Smooth muscle cell (in vitro differentiated cells): ENCODE results near the gene GFM1. TPM values are rescaled to one million over a fixed set of nuclear protein-coding genes. Genes with fewer than 3 reads are reported as not detected.

ENCODE experiments used
- DNase-seq: peaks from one replicate; lab custom pipeline; 2025; ENCODE audit not compliant: unreplicated experiment; lab: John Stamatoyannopoulos, UW
- H2AFZ ChIP-seq: fragments of 200-600 bp; sonication (generic); 2 replicates; pipeline ENCODE4 v1.6.0; 2016; ENCODE audit warnings: antibody characterized with exemption, low read depth, mild to moderate bottlenecking
- H3F3A ChIP-seq: fragments of 200-600 bp; sonication (generic); 2 replicates; pipeline ENCODE4 v1.6.0; 2017; ENCODE audit warnings: antibody characterized with exemption, low read depth
- H3K27ac ChIP-seq: fragments of 200-600 bp; sonication (generic); 2 replicates; pipeline ENCODE4 v1.5.1; 2016; ENCODE audit warnings: low read depth, mild to moderate bottlenecking
- H3K27me3 ChIP-seq: fragments of 200-600 bp; sonication (generic); 2 replicates; pipeline ENCODE4 v1.6.1; 2016; ENCODE audit warnings: low read depth, mild to moderate bottlenecking
- H3K36me3 ChIP-seq: fragments of 200-600 bp; sonication (generic); 2 replicates; pipeline ENCODE4 v1.5.1; 2016; ENCODE audit warnings: low read depth
- H3K4me1 ChIP-seq: fragments of 200-600 bp; sonication (generic); 2 replicates; pipeline ENCODE4 v1.5.1; 2016; ENCODE audit warnings: low read depth
- H3K4me2 ChIP-seq: fragments of 200-600 bp; sonication (generic); 2 replicates; pipeline ENCODE4 v1.6.0; 2016; ENCODE audit warnings: mild to moderate bottlenecking
- H3K4me3 ChIP-seq: fragments of 200-600 bp; sonication (generic); 2 replicates; pipeline ENCODE4 v1.5.1; 2016; ENCODE audit warnings: mild to moderate bottlenecking
- H3K79me2 ChIP-seq: fragments of 200-600 bp; sonication (generic); 2 replicates; pipeline ENCODE4 v1.6.0; 2016; ENCODE audit warnings: low read depth, mild to moderate bottlenecking
- H3K9ac ChIP-seq: fragments of 200-600 bp; sonication (generic); 2 replicates; pipeline ENCODE4 v1.6.0; 2016; ENCODE audit warnings: low read depth
- H3K9me3 ChIP-seq: fragments of 200-600 bp; sonication (generic); replicated peaks from 2 replicates; pipeline ENCODE4 v1.5.1; 2016; ENCODE audit warnings: low read depth
- H4K20me1 ChIP-seq: fragments of 200-600 bp; sonication (generic); 2 replicates; pipeline ENCODE4 v1.6.0; 2016; ENCODE audit warnings: low read depth
- CTCF ChIP-seq: fragments of 200-600 bp; sonication (generic); IDR thresholded peaks from 2 replicates; pipeline ENCODE4 v1.5.1; 2017; ENCODE audit warnings: borderline replicate concordance, mild to moderate bottlenecking, antibody characterized with exemption; ENCODE audit not compliant: insufficient read depth, poor library complexity, severe bottlenecking
- WGBS: methylation state at CpG from one replicate; pipeline ENCODE4 v1.1.7; 2016; ENCODE audit warnings: low lambda C conversion rate; 5-methylcytosine and 5-hydroxymethylcytosine counted together
- polyA plus RNA-seq: library from polyadenylated mRNA; unstranded; fragments of >200 nt; fragmentation: Nextera tagmentation; extraction: Ambion mirVana; gene quantifications from 2 replicates; pipeline ENCODE4 v1.2.1, GENCODE V29; 2016
- total RNA-seq: library from RNA; depleted of rRNA; stranded (reverse); fragments of >200 nt; gene quantifications from 2 replicates; pipeline ENCODE4 v1.2.3, GENCODE V29; 2014

The GFM1 gene
- total and polyA plus RNA-seq, 2 experiments from 2014 or later = 19.4 to 34.9 TPM

DNA sequence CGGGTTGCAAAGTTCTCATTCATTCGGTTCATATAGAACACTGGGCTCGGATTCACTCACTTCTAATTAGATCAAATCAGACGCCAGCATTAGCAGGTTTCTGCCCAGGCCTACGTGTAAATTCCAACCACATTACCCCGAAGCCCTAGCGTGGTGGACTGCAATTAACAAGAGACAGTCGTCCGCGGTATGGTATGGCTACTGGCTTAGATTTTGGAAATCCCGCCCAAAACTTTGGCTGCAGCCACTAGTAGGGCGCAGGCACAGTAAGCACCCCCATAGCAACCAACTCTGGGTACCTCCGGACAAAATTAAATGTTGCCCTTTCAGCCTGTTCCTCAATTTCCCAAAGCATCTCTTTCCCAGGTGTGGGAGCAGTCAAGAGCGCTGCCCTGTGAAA lies 87.2 kb downstream of the GFM1 start:
- DNase-seq = no peak
- Histone ChIP-seq H3K27ac (no peak overlapping the region), H3K27me3 (no peaks in the 10 kb centered on the region), H3K36me3 (no peaks in the 10 kb centered on the region), H3F3A (peaks cover 6% of the 10 kb centered on the region), H2AFZ (peak overlapping the region; percentile 88), H4K20me1 (no peaks in the 10 kb centered on the region), H3K4me3 (peak overlapping the region; percentile 77), H3K4me1 (peaks cover 8% of the 10 kb centered on the region), H3K9ac (no peak overlapping the region), H3K4me2 (peak overlapping the region; percentile 98), H3K9me3 (no peaks in the 10 kb centered on the region), H3K79me2 (no peaks in the 10 kb centered on the region)
- 58% methylated on average over 14 of the region's 14 CpGs for WGBS
- no peak for TF ChIP-seq CTCF

DNA sequence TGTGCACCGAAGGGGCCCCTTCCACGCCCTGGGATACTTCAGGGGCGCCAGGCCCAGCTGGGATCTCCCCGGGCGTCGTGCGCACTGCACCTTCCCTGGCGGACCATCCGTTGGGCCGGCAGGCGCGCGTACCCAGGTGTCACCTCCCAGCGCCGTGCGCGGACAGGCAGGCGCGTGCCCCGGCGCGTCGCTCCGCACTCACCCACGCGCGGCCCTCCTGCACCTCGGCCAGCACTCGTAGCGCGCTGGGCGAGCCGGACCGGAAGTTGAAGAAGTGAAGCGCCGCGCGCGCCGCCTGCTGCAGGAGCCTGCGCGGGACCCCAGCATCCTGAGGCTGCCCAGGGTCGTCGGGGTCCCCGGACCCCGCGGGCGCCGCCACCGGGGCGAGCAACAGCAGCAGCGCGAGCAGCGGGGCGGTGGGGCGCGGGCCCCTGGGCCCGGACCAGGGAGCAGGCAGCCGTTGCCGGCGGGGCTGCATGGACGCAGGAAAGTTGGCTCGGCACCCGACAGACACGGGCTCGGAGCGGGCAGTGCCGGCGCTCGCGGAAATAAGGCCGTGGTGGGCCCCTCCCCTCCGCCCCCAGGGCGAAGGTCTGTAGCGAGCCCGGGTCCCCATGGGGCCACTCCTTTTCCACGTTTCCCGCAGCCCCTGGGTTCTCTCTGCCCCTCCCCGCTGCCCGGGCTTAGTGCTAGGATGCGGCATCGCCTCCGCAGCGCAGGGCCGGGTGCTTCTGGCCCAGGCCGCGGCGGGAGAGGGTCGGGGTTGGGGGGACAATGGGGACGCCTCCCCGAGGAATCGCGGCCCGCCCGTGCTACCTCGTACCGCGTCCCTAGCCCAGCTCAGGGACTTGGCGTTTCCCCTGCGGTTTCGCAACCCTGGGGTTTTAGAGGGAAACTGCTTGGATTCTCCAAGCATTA lies 87.9 kb downstream of the GFM1 start, which contains the start of gene RARRES1:
Gene RARRES1 (minus strand): TSS at position 520 of the 918 bp plus-strand sequence. CDS start 42 bp downstream, at position 478.
- peak; percentile 22 for DNase-seq
- Histone ChIP-seq H3K4me1 (peaks cover 7% of the 10 kb centered on the region), H3K36me3 (no peaks in the 10 kb centered on the region), H3F3A (no peaks in the 10 kb centered on the region), H3K27ac (no peak within 1 kb of the TSS), H3K27me3 (no peaks in the 10 kb centered on the region), H4K20me1 (no peaks in the 10 kb centered on the region), H2AFZ (peak within 1 kb of the TSS; percentile 88), H3K4me3 (peak within 1 kb of the TSS; percentile 77), H3K9me3 (no peaks in the 10 kb centered on the region), H3K4me2 (peak within 1 kb of the TSS; percentile 98), H3K79me2 (no peaks in the 10 kb centered on the region), H3K9ac (peak within 1 kb of the TSS; percentile 9)
- WGBS = 2% methylated on average over 91 of the region's 101 CpGs
- TF ChIP-seq CTCF = no peak

GRCh38 chr3:158732856-158733200 lies 88.5 kb downstream of the GFM1 start:
- H3K27me3 ChIP-seq = no peaks in the 10 kb centered on the region
- no peaks in the 10 kb centered on the region for H3F3A ChIP-seq
- peaks cover 7% of the 10 kb centered on the region for H3K4me1 ChIP-seq
- peak overlapping the region; percentile 98 for H3K4me2 ChIP-seq
- no peak overlapping the region for H3K27ac ChIP-seq
- H3K9me3 ChIP-seq = no peaks in the 10 kb centered on the region
- WGBS = 33% methylated on average over 15 of the region's 15 CpGs
- peak overlapping the region; percentile 77 for H3K4me3 ChIP-seq
- no peaks in the 10 kb centered on the region for H4K20me1 ChIP-seq
- peak overlapping the region; percentile 88 for H2AFZ ChIP-seq
- no peaks in the 10 kb centered on the region for H3K36me3 ChIP-seq
- DNase-seq = no peak
- TF ChIP-seq CTCF = no peak
- no peaks in the 10 kb centered on the region for H3K79me2 ChIP-seq
- peak overlapping the region; percentile 9 for H3K9ac ChIP-seq
